Natural killer cell (primary cell): ENCODE measurements around the gene COX10. TPM values are rescaled to one million over a fixed set of nuclear protein-coding genes. Genes with fewer than 3 reads are reported as not detected.

Experiments used
- ATAC-seq, 3 donors: fragments of 150-1000 bp in 2 of 3; fragments of 200-7000 bp in 1 of 3; cut with Tn5 transposase; 1 replicate in 1 of 3; 2 replicates in 2 of 3; pipeline ENCODE4 v1.10.0; 2021; ENCODE audit warnings: mild to moderate bottlenecking in 2 of 3, moderate library complexity in 2 of 3
- DNase-seq, 2 donors: peaks; one replicate each; pipeline versions ENCODE4 v3.0.0 to v3.0.0-alpha.2; 2013 to 2021; ENCODE audit warnings: mixed read lengths in 1 of 2
- H3K27ac ChIP-seq: one replicate; pipeline ENCODE4 v1.5.1; 2013; ENCODE audit warnings: mild to moderate bottlenecking, low read length
- H3K27me3 ChIP-seq: one replicate; pipeline ENCODE4 v1.6.1; 2013; ENCODE audit warnings: low read length; ENCODE audit not compliant: control insufficient read depth, insufficient read depth
- H3K36me3 ChIP-seq: one replicate; pipeline ENCODE4 v1.6.1; 2013; ENCODE audit warnings: low read length; ENCODE audit not compliant: control insufficient read depth, insufficient read depth
- H3K4me1 ChIP-seq: one replicate; pipeline ENCODE4 v1.6.1; 2013; ENCODE audit warnings: low read length; ENCODE audit not compliant: control insufficient read depth, insufficient read depth
- H3K4me3 ChIP-seq: one replicate; pipeline ENCODE4 v1.5.1; 2013; ENCODE audit warnings: low read length
- H3K9me3 ChIP-seq: one replicate; pipeline ENCODE4 v1.6.1; 2013; ENCODE audit warnings: low read length; ENCODE audit not compliant: control insufficient read depth, insufficient read depth
- H3K27ac Mint-ChIP-seq, 2 donors: one replicate each; pipeline ENCODE4 v1.8.0; 2022; ENCODE audit warnings: mild to moderate bottlenecking in 2 of 2, mixed read lengths in 2 of 2, moderate library complexity in 1 of 2
- H3K27me3 Mint-ChIP-seq, 2 donors: one replicate each; pipeline ENCODE4 v1.8.0; 2022; ENCODE audit warnings: low read depth in 2 of 2, mixed read lengths in 2 of 2
- H3K36me3 Mint-ChIP-seq: one replicate; pipeline ENCODE4 v1.8.0; 2022; ENCODE audit warnings: mixed read lengths
- H3K4me1 Mint-ChIP-seq, 2 donors: one replicate each; pipeline ENCODE4 v1.8.0; 2022; ENCODE audit warnings: mixed read lengths in 2 of 2
- H3K4me3 Mint-ChIP-seq: one replicate; pipeline ENCODE4 v1.8.0; 2022; ENCODE audit warnings: mild to moderate bottlenecking, moderate library complexity, mixed read lengths
- H3K9me3 Mint-ChIP-seq, 2 donors: one replicate each; pipeline ENCODE4 v1.8.0; 2022; ENCODE audit warnings: mixed read lengths in 2 of 2
- CTCF ChIP-seq: fragments of 200-600 bp; IDR thresholded peaks from one replicate; pipeline ENCODE4 v1.8.0; 2022; ENCODE audit warnings: antibody characterized with exemption
- WGBS: methylation state at CpG from one replicate; pipeline ENCODE4 v1.1.7; 2013; ENCODE audit warnings: missing lambda C conversion rate; ENCODE audit not compliant: insufficient coverage; 5-methylcytosine and 5-hydroxymethylcytosine counted together
- intact Hi-C: fragments of 100-400 bp; cut with micrococcal nuclease; formaldehyde crosslinking; loops from one replicate; pipeline ENCODE4 v1.14.2; 2022
- total RNA-seq, 4 donors: library from RNA; stranded (reverse); fragments of 120-200 nt in 1 of 4; gene quantifications; one replicate each; pipeline versions ENCODE4 v1.2.3 to v1.2.4, GENCODE V29; 2013 to 2022

The COX10 gene
- total RNA-seq, 3 donors from 2014 or later (not counting 1 experiment from before 2014, with no cell fraction given): 12.5 to 17.0 (median 13.5) TPM

- Histone ChIP-seq H3K4me1 (no peaks in the 10 kb centered on the region), H3K27me3 (no peaks in the 10 kb centered on the region), H3K4me3 (no peak overlapping the region), H3K9me3 (no peaks in the 10 kb centered on the region), H3K27ac (no peak overlapping the region), H3K36me3 (no peaks in the 10 kb centered on the region)
- WGBS: 70% methylated on average over 2 of the region's 2 CpGs
- intact Hi-C loops: no loop called here
- DNase-seq: no peak
- H3K27me3 Mint-ChIP-seq: no peaks in the 10 kb centered on the region
- H3K27ac Mint-ChIP-seq: peak overlapping the region in 1 of 2 donors; percentile 18
- no peaks in the 10 kb centered on the region for H3K36me3 Mint-ChIP-seq
- peaks cover 28 to 56% of the 10 kb centered on the region in 2 donors for H3K4me1 Mint-ChIP-seq
- no peaks in the 10 kb centered on the region for H3K9me3 Mint-ChIP-seq
- no peak overlapping the region for H3K4me3 Mint-ChIP-seq
- no peak for ATAC-seq
- TF ChIP-seq CTCF: no peak
Observed at GRCh38 chr17:14150619-14151018, 81.3 kb downstream of the COX10 start.

GRCh38 chr17:14152721-14153120, 83.4 kb downstream of the COX10 start:
- Histone ChIP-seq H3K4me1 (no peaks in the 10 kb centered on the region), H3K27me3 (no peaks in the 10 kb centered on the region), H3K4me3 (no peak overlapping the region), H3K9me3 (no peaks in the 10 kb centered on the region), H3K27ac (no peak overlapping the region), H3K36me3 (no peaks in the 10 kb centered on the region)
- H3K36me3 Mint-ChIP-seq: no peaks in the 10 kb centered on the region
- H3K4me1 Mint-ChIP-seq: peaks cover 39 to 59% of the 10 kb centered on the region in 2 donors
- DNase-seq: no peak
- no peaks in the 10 kb centered on the region for H3K9me3 Mint-ChIP-seq
- no peaks in the 10 kb centered on the region for H3K27me3 Mint-ChIP-seq
- TF ChIP-seq CTCF: no peak
- WGBS: 91% methylated on average over 4 of the region's 4 CpGs
- ATAC-seq: no peak
- H3K4me3 Mint-ChIP-seq: no peak overlapping the region
- intact Hi-C loops: no loop called here
- no peak overlapping the region for H3K27ac Mint-ChIP-seq

- ATAC-seq: no peak
- H3K27me3 ChIP-seq: no peaks in the 10 kb centered on the region
- H3K4me3 ChIP-seq: no peak overlapping the region
- intact Hi-C loops: no loop called here
- no peaks in the 10 kb centered on the region for H3K36me3 ChIP-seq
- Mint-ChIP-seq H3K9me3 (no peaks in the 10 kb centered on the region), H3K27ac (no peak overlapping the region), H3K4me1 (peaks cover 39 to 59% of the 10 kb centered on the region in 2 donors), H3K4me3 (no peak overlapping the region), H3K27me3 (no peaks in the 10 kb centered on the region), H3K36me3 (no peaks in the 10 kb centered on the region)
- WGBS: no CpG with 5 or more reads among the region's 1 CpG
- no peaks in the 10 kb centered on the region for H3K4me1 ChIP-seq
- TF ChIP-seq CTCF: no peak
- no peaks in the 10 kb centered on the region for H3K9me3 ChIP-seq
- no peak for DNase-seq
- H3K27ac ChIP-seq: no peak overlapping the region
Observed at GRCh38 chr17:14153374-14153773, 84.1 kb downstream of the COX10 start.

GRCh38 chr17:14156689-14157088, 87.4 kb downstream of the COX10 start:
- Histone ChIP-seq H3K27ac (no peak overlapping the region), H3K36me3 (no peaks in the 10 kb centered on the region), H3K27me3 (no peaks in the 10 kb centered on the region), H3K4me3 (no peak overlapping the region), H3K9me3 (no peaks in the 10 kb centered on the region), H3K4me1 (no peaks in the 10 kb centered on the region)
- H3K36me3 Mint-ChIP-seq: no peaks in the 10 kb centered on the region
- ATAC-seq: no peak
- no peaks in the 10 kb centered on the region for H3K9me3 Mint-ChIP-seq
- intact Hi-C loops: no loop called here
- peak overlapping the region in 1 of 2 donors; percentile 30 for H3K27ac Mint-ChIP-seq
- H3K4me1 Mint-ChIP-seq: peaks cover 19 to 42% of the 10 kb centered on the region in 2 donors
- no peak for DNase-seq
- no peak for TF ChIP-seq CTCF
- 62% methylated on average over 4 of the region's 4 CpGs for WGBS
- no peaks in the 10 kb centered on the region for H3K27me3 Mint-ChIP-seq
- no peak overlapping the region for H3K4me3 Mint-ChIP-seq
